Gastrocnemius medialis (tissue), 4 donors: Measurements from ENCODE around the gene HMCN2.

Experiments
- POLR2A ChIP-seq, 2 donors: fragments of 450-650 bp; IDR thresholded peaks; one replicate each; pipeline ENCODE4 v1.6.1; 2017; ENCODE audit warnings: antibody characterized with exemption in 2 of 2, mild to moderate bottlenecking in 2 of 2, moderate library complexity in 2 of 2
- TF ChIP-seq, protein P1 (sequence below), 5 experiments: fragments of 450-650 bp in 3 of 5; fragments of 200-600 bp in 2 of 5; sonication (generic) in 2 of 5; IDR thresholded peaks in 4 of 5; conservative IDR thresholded peaks in 1 of 5; 1 replicate in 4 of 5; 2 replicates in 1 of 5; pipeline ENCODE4 v1.5.1; 2016 to 2019; ENCODE audit warnings: antibody characterized with exemption in 5 of 5, mild to moderate bottlenecking in 3 of 5, moderate library complexity in 3 of 5

DNA sequence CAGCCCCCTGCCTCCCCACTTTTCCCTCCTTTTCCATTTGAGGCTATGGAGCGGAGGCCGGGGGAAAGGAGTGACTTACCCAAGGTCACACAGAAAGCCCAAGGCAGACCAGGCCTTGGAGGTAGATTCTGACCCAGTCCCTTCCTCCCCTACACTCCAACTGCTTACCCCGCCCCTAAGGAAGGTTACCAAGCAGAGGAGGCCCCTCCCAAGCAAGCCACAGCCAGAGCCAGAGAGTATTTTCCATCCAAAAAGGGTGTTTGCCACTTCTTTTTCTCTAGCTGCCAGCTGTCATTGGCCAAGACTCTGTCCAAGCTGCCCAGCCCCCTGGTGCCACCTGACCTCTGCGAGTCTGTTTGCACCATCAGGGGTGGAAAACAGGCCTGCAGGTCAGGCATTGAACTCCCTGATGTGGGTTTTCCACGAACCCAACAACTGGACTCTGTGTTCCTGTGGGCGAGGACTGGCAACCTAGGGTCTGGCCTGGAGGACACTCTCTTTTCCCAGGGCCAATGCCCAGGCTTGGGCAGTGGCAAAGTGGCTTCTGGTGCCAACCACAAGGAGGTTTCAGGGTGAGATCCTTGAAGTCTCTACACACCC is 172.9 kb downstream of the HMCN2 start:
- TF ChIP-seq POLR2A (IDR thresholded peaks at IDR 0.05): no peak
- TF ChIP-seq, protein P1, sequence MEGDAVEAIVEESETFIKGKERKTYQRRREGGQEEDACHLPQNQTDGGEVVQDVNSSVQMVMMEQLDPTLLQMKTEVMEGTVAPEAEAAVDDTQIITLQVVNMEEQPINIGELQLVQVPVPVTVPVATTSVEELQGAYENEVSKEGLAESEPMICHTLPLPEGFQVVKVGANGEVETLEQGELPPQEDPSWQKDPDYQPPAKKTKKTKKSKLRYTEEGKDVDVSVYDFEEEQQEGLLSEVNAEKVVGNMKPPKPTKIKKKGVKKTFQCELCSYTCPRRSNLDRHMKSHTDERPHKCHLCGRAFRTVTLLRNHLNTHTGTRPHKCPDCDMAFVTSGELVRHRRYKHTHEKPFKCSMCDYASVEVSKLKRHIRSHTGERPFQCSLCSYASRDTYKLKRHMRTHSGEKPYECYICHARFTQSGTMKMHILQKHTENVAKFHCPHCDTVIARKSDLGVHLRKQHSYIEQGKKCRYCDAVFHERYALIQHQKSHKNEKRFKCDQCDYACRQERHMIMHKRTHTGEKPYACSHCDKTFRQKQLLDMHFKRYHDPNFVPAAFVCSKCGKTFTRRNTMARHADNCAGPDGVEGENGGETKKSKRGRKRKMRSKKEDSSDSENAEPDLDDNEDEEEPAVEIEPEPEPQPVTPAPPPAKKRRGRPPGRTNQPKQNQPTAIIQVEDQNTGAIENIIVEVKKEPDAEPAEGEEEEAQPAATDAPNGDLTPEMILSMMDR (IDR thresholded peaks at IDR 0.05 in 4 of 5, conservative IDR thresholded peaks at IDR 0.05 in 1 of 5): no peak
